ENCODE results near the gene LATS2.

DNA sequence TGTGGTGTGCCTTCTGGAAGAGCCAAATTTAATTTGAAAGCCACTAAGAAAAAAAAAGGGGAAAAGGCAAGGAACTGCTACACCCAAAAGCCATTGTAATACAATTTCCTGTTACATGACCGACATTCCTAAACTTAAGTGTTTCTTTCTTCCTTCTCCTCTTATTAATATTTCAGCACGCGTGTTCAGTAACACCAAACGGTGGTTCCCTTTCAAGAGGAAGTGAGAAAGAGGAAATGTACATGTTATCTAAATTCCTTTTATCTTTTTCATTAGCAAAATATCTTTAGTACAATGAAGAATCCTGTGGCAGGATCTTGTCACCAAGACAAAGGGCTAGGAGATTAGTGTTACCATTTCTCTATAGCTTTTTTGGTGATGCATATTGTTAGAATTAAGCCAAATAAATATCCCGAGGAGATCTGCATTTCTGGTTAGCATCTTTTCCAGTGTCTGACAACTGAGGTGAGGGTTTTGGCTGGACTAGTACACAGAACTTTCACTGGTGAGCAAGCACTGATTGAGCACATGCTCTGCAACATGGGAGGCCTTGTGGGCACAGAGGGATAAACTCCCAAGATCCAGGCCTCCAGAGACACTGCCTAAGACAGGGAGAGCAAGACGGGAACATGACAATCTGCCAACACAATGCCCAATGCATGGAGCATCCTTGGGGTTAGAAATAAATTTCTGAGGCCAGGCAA is 22.1 kb downstream of the LATS2 start:
- TF ChIP-seq, protein P1, sequence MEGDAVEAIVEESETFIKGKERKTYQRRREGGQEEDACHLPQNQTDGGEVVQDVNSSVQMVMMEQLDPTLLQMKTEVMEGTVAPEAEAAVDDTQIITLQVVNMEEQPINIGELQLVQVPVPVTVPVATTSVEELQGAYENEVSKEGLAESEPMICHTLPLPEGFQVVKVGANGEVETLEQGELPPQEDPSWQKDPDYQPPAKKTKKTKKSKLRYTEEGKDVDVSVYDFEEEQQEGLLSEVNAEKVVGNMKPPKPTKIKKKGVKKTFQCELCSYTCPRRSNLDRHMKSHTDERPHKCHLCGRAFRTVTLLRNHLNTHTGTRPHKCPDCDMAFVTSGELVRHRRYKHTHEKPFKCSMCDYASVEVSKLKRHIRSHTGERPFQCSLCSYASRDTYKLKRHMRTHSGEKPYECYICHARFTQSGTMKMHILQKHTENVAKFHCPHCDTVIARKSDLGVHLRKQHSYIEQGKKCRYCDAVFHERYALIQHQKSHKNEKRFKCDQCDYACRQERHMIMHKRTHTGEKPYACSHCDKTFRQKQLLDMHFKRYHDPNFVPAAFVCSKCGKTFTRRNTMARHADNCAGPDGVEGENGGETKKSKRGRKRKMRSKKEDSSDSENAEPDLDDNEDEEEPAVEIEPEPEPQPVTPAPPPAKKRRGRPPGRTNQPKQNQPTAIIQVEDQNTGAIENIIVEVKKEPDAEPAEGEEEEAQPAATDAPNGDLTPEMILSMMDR (IDR thresholded peaks at IDR 0.05 in 8 of 11, conservative IDR thresholded peaks at IDR 0.05 in 3 of 11) = no peak
- no peak for TF ChIP-seq POLR2AphosphoS5 (IDR thresholded peaks at IDR 0.05)
